WTC11 (cell line): ENCODE measurements around the gene CALHM5. TPM values are rescaled to one million over a fixed set of nuclear protein-coding genes. Genes with fewer than 3 reads are reported as not detected.

ENCODE experiments used
- ATAC-seq: fragments of 200-7000 bp; cut with Tn5 transposase; 2 replicates; pipeline ENCODE4 v1.10.0; 2021; ENCODE audit warnings: mild to moderate bottlenecking, moderate library complexity
- CTCF ChIA-PET: fragments of 300-600 bp; sonication (Branson Sonifier 250); formaldehyde crosslinking; loops from one replicate; lab custom pipeline; 2021; ENCODE audit warnings: antibody characterized with exemption; lab: Charles Lee
- POLR2A ChIA-PET: fragments of 350-600 bp; sonication (Branson Sonifier 250); formaldehyde crosslinking; loops from one replicate; lab custom pipeline; 2021; ENCODE audit warnings: antibody characterized with exemption; lab: Charles Lee
- DNase-seq: peaks from one replicate; pipeline ENCODE4 v3.0.0; 2021; ENCODE audit warnings: low spot score
- H3K27ac Mint-ChIP-seq: 2 replicates; pipeline ENCODE4 v1.8.0; 2021; ENCODE audit warnings: mixed read lengths
- H3K27me3 Mint-ChIP-seq: 2 replicates; pipeline ENCODE4 v1.8.0; 2021; ENCODE audit warnings: low read depth, mild to moderate bottlenecking, moderate library complexity, mixed read lengths
- H3K36me3 Mint-ChIP-seq: 2 replicates; pipeline ENCODE4 v1.8.0; 2021; ENCODE audit warnings: mixed read lengths
- H3K4me1 Mint-ChIP-seq: 2 replicates; pipeline ENCODE4 v1.8.0; 2022; ENCODE audit warnings: mixed read lengths
- H3K4me3 Mint-ChIP-seq: 2 replicates; pipeline ENCODE4 v1.8.0; 2021; ENCODE audit warnings: mild to moderate bottlenecking, moderate library complexity, mixed read lengths
- H3K9me3 Mint-ChIP-seq: 2 replicates; pipeline ENCODE4 v1.8.0; 2021; ENCODE audit warnings: mixed read lengths
- CREM ChIP-seq: sonication (generic); formaldehyde crosslinking; IDR thresholded peaks from 2 replicates; pipeline ENCODE4 v1.8.1; 2022; ENCODE audit warnings: mild to moderate bottlenecking, missing genetic modification reagents, moderate library complexity
- ESRRA ChIP-seq: sonication (generic); formaldehyde crosslinking; IDR thresholded peaks from 2 replicates; pipeline ENCODE4 v1.8.1; 2022; ENCODE audit warnings: mild to moderate bottlenecking, missing genetic modification reagents, borderline replicate concordance
- FOXJ3 ChIP-seq: sonication (generic); formaldehyde crosslinking; IDR thresholded peaks from 2 replicates; pipeline ENCODE4 v1.9.0; 2021; ENCODE audit warnings: missing genetic modification reagents, mild to moderate bottlenecking, borderline replicate concordance
- FOXK1 ChIP-seq: sonication (generic); formaldehyde crosslinking; IDR thresholded peaks from 2 replicates; pipeline ENCODE4 v1.8.0; 2022; ENCODE audit warnings: mild to moderate bottlenecking, moderate library complexity, missing genetic modification reagents
- IRF2 ChIP-seq: sonication (generic); formaldehyde crosslinking; IDR thresholded peaks from 2 replicates; pipeline ENCODE4 v1.8.0; 2022; ENCODE audit warnings: low read depth, missing genetic modification reagents, borderline replicate concordance
- JAZF1 ChIP-seq: fragments of 250-450 bp; sonication (Bioruptor Pico); IDR thresholded peaks from 2 replicates; pipeline ENCODE4 v1.9.0; 2021; ENCODE audit warnings: moderate library complexity, mild to moderate bottlenecking, inconsistent platforms
- TCF7 ChIP-seq: sonication (generic); formaldehyde crosslinking; IDR thresholded peaks from 2 replicates; pipeline ENCODE4 v1.8.0; 2022; ENCODE audit warnings: mild to moderate bottlenecking, low read depth, missing genetic modification reagents, moderate library complexity
- TP53 ChIP-seq: sonication (generic); formaldehyde crosslinking; IDR thresholded peaks from 2 replicates; pipeline ENCODE4 v1.8.1; 2023; ENCODE audit warnings: mild to moderate bottlenecking, missing genetic modification reagents
- ZBTB21 ChIP-seq: sonication (generic); formaldehyde crosslinking; IDR thresholded peaks from 2 replicates; pipeline ENCODE4 v1.8.1; 2023; ENCODE audit warnings: mild to moderate bottlenecking, missing genetic modification reagents, borderline replicate concordance
- ZNF138 ChIP-seq: sonication (generic); formaldehyde crosslinking; conservative IDR thresholded peaks from 2 replicates; pipeline ENCODE4 v1.8.1; 2022; ENCODE audit warnings: mild to moderate bottlenecking, moderate library complexity, missing genetic modification reagents
- total RNA-seq: library from RNA; stranded (reverse); gene quantifications from 3 replicates; pipeline ENCODE4 v1.2.3, GENCODE V29; 2021
- TF ChIP-seq, protein P1 (sequence below): sonication (generic); formaldehyde crosslinking; IDR thresholded peaks from 2 replicates; pipeline ENCODE4 v1.8.1; 2022; ENCODE audit warnings: missing genetic modification reagents, borderline replicate concordance
- TF ChIP-seq, protein P2 (sequence below): sonication (generic); formaldehyde crosslinking; IDR thresholded peaks from 2 replicates; pipeline ENCODE4 v1.8.0; 2022; ENCODE audit warnings: mild to moderate bottlenecking, missing genetic modification reagents
- TF ChIP-seq, protein P3 (sequence below): sonication (generic); formaldehyde crosslinking; conservative IDR thresholded peaks from 2 replicates; pipeline ENCODE4 v1.8.1; 2023; ENCODE audit warnings: mild to moderate bottlenecking, low read depth, missing genetic modification reagents, moderate library complexity
- TF ChIP-seq, protein P4 (sequence below): sonication (generic); formaldehyde crosslinking; IDR thresholded peaks from 2 replicates; pipeline ENCODE4 v1.8.1; 2023; ENCODE audit warnings: mild to moderate bottlenecking, moderate library complexity, missing genetic modification reagents
- TF ChIP-seq, protein P5 (sequence below): sonication (generic); formaldehyde crosslinking; IDR thresholded peaks from 2 replicates; pipeline ENCODE4 v1.8.1; 2022; ENCODE audit warnings: mild to moderate bottlenecking, missing genetic modification reagents, moderate library complexity, borderline replicate concordance

The CALHM5 gene
- total RNA-seq, 1 experiment from 2014 or later = 0.09 TPM

DNA sequence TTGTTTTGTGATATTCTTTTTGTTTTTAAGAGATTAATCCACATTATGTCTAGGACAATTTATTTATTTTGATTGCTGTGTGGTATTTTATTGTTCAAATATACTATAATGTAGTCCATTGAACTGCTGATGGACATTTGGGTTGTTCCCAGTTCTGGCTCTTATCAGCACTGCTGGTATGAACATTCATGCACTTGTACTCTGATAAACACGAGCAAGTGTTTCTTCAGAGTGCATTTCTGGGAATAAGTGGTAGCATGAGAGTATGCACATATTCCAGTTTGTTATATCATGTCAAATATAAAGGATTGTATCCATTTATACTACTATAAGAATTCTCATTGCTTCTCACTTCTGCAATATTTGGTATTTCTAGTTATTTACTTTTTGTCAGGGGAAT, 43.1 kb upstream of the CALHM5 start (continued):
- TF ChIP-seq, protein P1, sequence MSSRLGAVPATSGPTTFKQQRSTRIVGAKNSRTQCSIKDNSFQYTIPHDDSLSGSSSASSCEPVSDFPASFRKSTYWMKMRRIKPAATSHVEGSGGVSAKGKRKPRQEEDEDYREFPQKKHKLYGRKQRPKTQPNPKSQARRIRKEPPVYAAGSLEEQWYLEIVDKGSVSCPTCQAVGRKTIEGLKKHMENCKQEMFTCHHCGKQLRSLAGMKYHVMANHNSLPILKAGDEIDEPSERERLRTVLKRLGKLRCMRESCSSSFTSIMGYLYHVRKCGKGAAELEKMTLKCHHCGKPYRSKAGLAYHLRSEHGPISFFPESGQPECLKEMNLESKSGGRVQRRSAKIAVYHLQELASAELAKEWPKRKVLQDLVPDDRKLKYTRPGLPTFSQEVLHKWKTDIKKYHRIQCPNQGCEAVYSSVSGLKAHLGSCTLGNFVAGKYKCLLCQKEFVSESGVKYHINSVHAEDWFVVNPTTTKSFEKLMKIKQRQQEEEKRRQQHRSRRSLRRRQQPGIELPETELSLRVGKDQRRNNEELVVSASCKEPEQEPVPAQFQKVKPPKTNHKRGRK (CRISPR knock-in tag) = no peak
- TF ChIP-seq ZNF138 (CRISPR knock-in tag) = no peak
- TF ChIP-seq JAZF1 = no peak
- TF ChIP-seq FOXJ3 (CRISPR knock-in tag) = no peak
- no peak for TF ChIP-seq IRF2 (CRISPR knock-in tag)

DNA sequence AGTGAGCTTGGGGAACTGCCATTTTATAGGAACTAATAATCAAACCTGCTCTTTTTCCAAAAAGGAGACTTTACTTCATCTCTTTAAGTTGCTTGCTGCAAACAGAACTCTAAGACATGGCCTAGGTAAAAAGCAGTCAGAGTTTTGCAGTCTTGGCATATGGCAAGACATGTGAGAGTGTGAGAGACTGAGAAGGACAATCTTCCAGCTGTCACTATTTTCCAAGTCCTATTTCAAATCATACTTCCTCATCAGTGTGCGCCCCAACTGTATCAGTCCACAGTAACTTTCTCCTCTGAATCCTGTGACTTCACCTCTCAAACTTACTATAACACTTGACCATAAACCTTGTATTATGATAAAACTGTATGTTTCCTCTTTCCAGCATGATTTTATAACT, 39.9 kb upstream of the CALHM5 start:
- no peak overlapping the region for H3K27ac Mint-ChIP-seq
- peaks cover 2% of the 10 kb centered on the region; the same call in 1 of the 2 replicates for H3K4me1 Mint-ChIP-seq
- H3K9me3 Mint-ChIP-seq = peaks cover 3% of the 10 kb centered on the region; the same call in 1 of the 2 replicates
- no peaks in the 10 kb centered on the region for H3K36me3 Mint-ChIP-seq
- ChIA-PET POLR2A (no interaction called here), CTCF (no interaction called here)
- TF ChIP-seq, protein P2, sequence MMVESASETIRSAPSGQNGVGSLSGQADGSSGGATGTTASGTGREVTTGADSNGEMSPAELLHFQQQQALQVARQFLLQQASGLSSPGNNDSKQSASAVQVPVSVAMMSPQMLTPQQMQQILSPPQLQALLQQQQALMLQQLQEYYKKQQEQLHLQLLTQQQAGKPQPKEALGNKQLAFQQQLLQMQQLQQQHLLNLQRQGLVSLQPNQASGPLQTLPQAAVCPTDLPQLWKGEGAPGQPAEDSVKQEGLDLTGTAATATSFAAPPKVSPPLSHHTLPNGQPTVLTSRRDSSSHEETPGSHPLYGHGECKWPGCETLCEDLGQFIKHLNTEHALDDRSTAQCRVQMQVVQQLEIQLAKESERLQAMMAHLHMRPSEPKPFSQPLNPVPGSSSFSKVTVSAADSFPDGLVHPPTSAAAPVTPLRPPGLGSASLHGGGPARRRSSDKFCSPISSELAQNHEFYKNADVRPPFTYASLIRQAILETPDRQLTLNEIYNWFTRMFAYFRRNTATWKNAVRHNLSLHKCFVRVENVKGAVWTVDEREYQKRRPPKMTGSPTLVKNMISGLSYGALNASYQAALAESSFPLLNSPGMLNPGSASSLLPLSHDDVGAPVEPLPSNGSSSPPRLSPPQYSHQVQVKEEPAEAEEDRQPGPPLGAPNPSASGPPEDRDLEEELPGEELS = no peak
- TF ChIP-seq TP53 (CRISPR knock-in tag) = no peak
- TF ChIP-seq TCF7 (CRISPR knock-in tag) = no peak
- no peak for TF ChIP-seq CREM
- no peak for TF ChIP-seq ZBTB21 (CRISPR knock-in tag)
- TF ChIP-seq, protein P3, sequence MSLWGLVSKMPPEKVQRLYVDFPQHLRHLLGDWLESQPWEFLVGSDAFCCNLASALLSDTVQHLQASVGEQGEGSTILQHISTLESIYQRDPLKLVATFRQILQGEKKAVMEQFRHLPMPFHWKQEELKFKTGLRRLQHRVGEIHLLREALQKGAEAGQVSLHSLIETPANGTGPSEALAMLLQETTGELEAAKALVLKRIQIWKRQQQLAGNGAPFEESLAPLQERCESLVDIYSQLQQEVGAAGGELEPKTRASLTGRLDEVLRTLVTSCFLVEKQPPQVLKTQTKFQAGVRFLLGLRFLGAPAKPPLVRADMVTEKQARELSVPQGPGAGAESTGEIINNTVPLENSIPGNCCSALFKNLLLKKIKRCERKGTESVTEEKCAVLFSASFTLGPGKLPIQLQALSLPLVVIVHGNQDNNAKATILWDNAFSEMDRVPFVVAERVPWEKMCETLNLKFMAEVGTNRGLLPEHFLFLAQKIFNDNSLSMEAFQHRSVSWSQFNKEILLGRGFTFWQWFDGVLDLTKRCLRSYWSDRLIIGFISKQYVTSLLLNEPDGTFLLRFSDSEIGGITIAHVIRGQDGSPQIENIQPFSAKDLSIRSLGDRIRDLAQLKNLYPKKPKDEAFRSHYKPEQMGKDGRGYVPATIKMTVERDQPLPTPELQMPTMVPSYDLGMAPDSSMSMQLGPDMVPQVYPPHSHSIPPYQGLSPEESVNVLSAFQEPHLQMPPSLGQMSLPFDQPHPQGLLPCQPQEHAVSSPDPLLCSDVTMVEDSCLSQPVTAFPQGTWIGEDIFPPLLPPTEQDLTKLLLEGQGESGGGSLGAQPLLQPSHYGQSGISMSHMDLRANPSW (CRISPR knock-in tag) = no peak
- TF ChIP-seq ESRRA (CRISPR knock-in tag) = no peak
- TF ChIP-seq, protein P4, sequence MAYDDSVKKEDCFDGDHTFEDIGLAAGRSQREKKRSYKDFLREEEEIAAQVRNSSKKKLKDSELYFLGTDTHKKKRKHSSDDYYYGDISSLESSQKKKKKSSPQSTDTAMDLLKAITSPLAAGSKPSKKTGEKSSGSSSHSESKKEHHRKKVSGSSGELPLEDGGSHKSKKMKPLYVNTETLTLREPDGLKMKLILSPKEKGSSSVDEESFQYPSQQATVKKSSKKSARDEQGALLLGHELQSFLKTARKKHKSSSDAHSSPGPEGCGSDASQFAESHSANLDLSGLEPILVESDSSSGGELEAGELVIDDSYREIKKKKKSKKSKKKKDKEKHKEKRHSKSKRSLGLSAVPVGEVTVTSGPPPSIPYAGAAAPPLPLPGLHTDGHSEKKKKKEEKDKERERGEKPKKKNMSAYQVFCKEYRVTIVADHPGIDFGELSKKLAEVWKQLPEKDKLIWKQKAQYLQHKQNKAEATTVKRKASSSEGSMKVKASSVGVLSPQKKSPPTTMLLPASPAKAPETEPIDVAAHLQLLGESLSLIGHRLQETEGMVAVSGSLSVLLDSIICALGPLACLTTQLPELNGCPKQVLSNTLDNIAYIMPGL = no peak
- DNase-seq (no peak), ATAC-seq (no peak)
- H3K4me3 Mint-ChIP-seq = no peak overlapping the region
- H3K27me3 Mint-ChIP-seq = peaks cover 3% of the 10 kb centered on the region; the same call in 1 of the 2 replicates

DNA sequence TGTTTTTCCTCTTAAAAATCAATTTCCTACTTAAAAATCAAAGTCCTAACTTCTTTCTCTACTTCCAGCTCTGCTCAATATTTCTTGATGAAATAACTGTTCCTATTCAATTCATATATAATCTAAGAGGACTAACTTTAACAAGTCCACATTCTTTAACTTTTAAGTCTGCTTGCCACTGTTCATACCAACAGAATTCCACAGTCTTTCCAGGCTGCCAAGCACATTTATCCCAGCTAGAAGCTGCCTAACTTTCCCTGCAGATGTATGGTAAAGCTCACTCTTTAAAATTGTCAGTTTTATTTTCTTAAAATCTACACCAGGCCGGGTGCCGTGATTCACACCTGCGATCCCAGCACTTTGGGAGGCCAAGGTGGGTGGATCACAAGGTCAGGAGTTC, 38.7 kb upstream of the CALHM5 start:
- H3K4me3 Mint-ChIP-seq = no peak overlapping the region
- DNase-seq = no peak
- no peak overlapping the region for H3K27ac Mint-ChIP-seq
- ATAC-seq = no peak
- no peaks in the 10 kb centered on the region for H3K36me3 Mint-ChIP-seq
- ChIA-PET CTCF (no interaction called here), POLR2A (no interaction called here)
- H3K27me3 Mint-ChIP-seq = peaks cover 3% of the 10 kb centered on the region; the same call in 1 of the 2 replicates
- peaks cover 3% of the 10 kb centered on the region; the same call in 1 of the 2 replicates for H3K9me3 Mint-ChIP-seq
- no peak for TF ChIP-seq FOXK1
- TF ChIP-seq, protein P5, sequence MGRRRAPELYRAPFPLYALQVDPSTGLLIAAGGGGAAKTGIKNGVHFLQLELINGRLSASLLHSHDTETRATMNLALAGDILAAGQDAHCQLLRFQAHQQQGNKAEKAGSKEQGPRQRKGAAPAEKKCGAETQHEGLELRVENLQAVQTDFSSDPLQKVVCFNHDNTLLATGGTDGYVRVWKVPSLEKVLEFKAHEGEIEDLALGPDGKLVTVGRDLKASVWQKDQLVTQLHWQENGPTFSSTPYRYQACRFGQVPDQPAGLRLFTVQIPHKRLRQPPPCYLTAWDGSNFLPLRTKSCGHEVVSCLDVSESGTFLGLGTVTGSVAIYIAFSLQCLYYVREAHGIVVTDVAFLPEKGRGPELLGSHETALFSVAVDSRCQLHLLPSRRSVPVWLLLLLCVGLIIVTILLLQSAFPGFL (CRISPR knock-in tag) = no peak
- peaks cover 2% of the 10 kb centered on the region; the same call in 1 of the 2 replicates for H3K4me1 Mint-ChIP-seq
